Sigmoid colon (tissue), 4 donors: ENCODE measurements around the gene IL27RA.

Source experiments
- CTCF ChIP-seq, 4 experiments: fragments of 450-650 bp in 3 of 4; fragments of 200-600 bp in 1 of 4; IDR thresholded peaks; one replicate each; pipeline ENCODE4 v1.5.1; 2016 to 2019; ENCODE audit warnings: antibody characterized with exemption in 4 of 4, mild to moderate bottlenecking in 3 of 4, moderate library complexity in 2 of 4
- POLR2A ChIP-seq, 2 donors: fragments of 450-650 bp; IDR thresholded peaks; one replicate each; pipeline ENCODE4 v1.6.1; 2016; ENCODE audit warnings: antibody characterized with exemption in 2 of 2, mild to moderate bottlenecking in 2 of 2, moderate library complexity in 2 of 2
- POLR2AphosphoS5 ChIP-seq, 4 donors: sonication (generic); formaldehyde crosslinking; IDR thresholded peaks; one replicate each; pipeline ENCODE4 v1.6.1; 2017; ENCODE audit warnings: antibody characterized with exemption in 4 of 4

DNA sequence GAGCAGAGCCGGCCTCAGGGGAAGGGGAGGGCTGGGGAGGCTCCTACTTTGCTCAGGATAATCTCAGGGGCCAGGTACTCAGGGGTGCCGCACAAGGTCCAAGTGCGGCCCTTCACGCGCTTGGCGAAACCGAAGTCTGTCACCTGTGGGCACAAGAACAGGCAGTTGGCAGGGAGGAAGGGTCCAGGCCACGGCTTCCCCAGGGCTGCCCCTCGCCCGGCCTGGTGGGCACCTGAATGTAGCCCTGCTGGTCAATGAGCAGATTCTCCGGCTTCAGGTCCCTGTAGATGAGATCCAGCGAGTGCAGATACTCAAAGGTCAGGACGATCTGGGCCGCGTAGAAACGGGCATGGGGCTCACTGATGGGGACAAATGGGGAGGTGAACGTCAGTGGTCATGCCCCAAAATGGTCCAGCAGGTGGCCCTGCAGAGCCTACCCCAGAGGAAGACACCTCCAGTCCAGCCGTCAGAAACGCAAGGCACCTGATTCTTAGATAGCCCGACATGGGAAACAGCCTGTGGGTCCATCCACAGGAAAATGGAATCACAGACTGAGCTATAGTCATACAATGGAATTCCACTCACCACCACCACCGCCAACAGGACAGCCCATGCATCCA lies 66.1 kb downstream of the IL27RA start:
- no peak for TF ChIP-seq POLR2A (IDR thresholded peaks at IDR 0.05)
- TF ChIP-seq CTCF (IDR thresholded peaks at IDR 0.05): no peak
- no peak for TF ChIP-seq POLR2AphosphoS5 (IDR thresholded peaks at IDR 0.05)
